H9 (cell line): ENCODE measurements around the gene LRWD1. TPM values are rescaled to one million over a fixed set of nuclear protein-coding genes. Genes with fewer than 3 reads are reported as not detected.
A peak's percentile ranks its signal among the peaks of the same experiment; 100 is the strongest.

Source experiments
- DNase-seq: peaks from one replicate; pipeline ENCODE4 v3.0.0-alpha.2; 2017
- H2AFZ ChIP-seq: one replicate; pipeline ENCODE4 v1.6.1; 2013; ENCODE audit warnings: mild to moderate bottlenecking, low read length, control low read depth, moderate library complexity
- H2AK5ac ChIP-seq: 2 replicates; pipeline ENCODE4 v1.6.1; 2013; ENCODE audit warnings: low read length, control low read depth, mixed read lengths; ENCODE audit not compliant: insufficient read length
- H2BK120ac ChIP-seq: one replicate; pipeline ENCODE4 v1.6.1; 2013; ENCODE audit warnings: low read depth, mild to moderate bottlenecking, low read length, control low read depth, inconsistent platforms; ENCODE audit not compliant: poor library complexity, severe bottlenecking
- H2BK12ac ChIP-seq: 2 replicates; pipeline ENCODE4 v1.6.1; 2013; ENCODE audit warnings: low read length, control low read depth, mixed read lengths, low read depth; ENCODE audit not compliant: insufficient read length
- H2BK15ac ChIP-seq: 2 replicates; pipeline ENCODE4 v1.6.1; 2013; ENCODE audit warnings: low read depth, low read length, control low read depth
- H2BK20ac ChIP-seq: one replicate; pipeline ENCODE4 v1.6.1; 2013; ENCODE audit warnings: low read depth, mild to moderate bottlenecking, low read length, control low read depth, inconsistent platforms; ENCODE audit not compliant: poor library complexity, severe bottlenecking
- H2BK5ac ChIP-seq: 2 replicates; pipeline ENCODE4 v1.6.1; 2013; ENCODE audit warnings: low read length, control low read depth, mixed read lengths; ENCODE audit not compliant: insufficient read length
- H3K14ac ChIP-seq: 2 replicates; pipeline ENCODE4 v1.6.1; 2013; ENCODE audit warnings: low read length, control low read depth; ENCODE audit not compliant: insufficient read depth
- H3K18ac ChIP-seq: 2 replicates; pipeline ENCODE4 v1.6.1; 2013; ENCODE audit warnings: low read depth, mild to moderate bottlenecking, mixed read lengths, low read length, control low read depth; ENCODE audit not compliant: insufficient read length
- H3K23ac ChIP-seq: 2 replicates; pipeline ENCODE4 v1.6.1; 2013; ENCODE audit warnings: low read length, control low read depth, mixed read lengths, low read depth; ENCODE audit not compliant: insufficient read length
- H3K23me2 ChIP-seq: 2 replicates; pipeline ENCODE4 v1.6.1; 2013; ENCODE audit warnings: low read depth, mild to moderate bottlenecking, mixed read lengths, low read length, control low read depth; ENCODE audit not compliant: insufficient read length, poor library complexity, severe bottlenecking
- H3K27ac ChIP-seq: 2 replicates; pipeline ENCODE4 v1.5.1; 2013; ENCODE audit warnings: low read length, control low read depth, mixed read lengths, low read depth; ENCODE audit not compliant: insufficient read length
- H3K27me3 ChIP-seq: 2 replicates; pipeline ENCODE4 v1.6.1; 2013; ENCODE audit warnings: low read length, control low read depth, inconsistent platforms; ENCODE audit not compliant: insufficient read depth
- H3K4ac ChIP-seq: 2 replicates; pipeline ENCODE4 v1.6.1; 2013; ENCODE audit warnings: low read depth, mild to moderate bottlenecking, control low read depth, inconsistent platforms, low read length, moderate library complexity
- H3K4me1 ChIP-seq: 2 replicates; pipeline ENCODE4 v1.6.1; 2013; ENCODE audit warnings: low read length, control low read depth, inconsistent platforms; ENCODE audit not compliant: insufficient read depth
- H3K4me2 ChIP-seq: 2 replicates; pipeline ENCODE4 v1.6.1; 2013; ENCODE audit warnings: low read length, control low read depth, mixed read lengths; ENCODE audit not compliant: insufficient read length, insufficient read depth
- H3K56ac ChIP-seq: 2 replicates; pipeline ENCODE4 v1.6.1; 2013; ENCODE audit warnings: low read depth, mild to moderate bottlenecking, mixed read lengths, low read length, control low read depth; ENCODE audit not compliant: insufficient read length
- H3K79me1 ChIP-seq: 2 replicates; pipeline ENCODE4 v1.6.1; 2013; ENCODE audit warnings: low read depth, mild to moderate bottlenecking, moderate library complexity, low read length, control low read depth, inconsistent platforms; ENCODE audit not compliant: insufficient read depth, poor library complexity, severe bottlenecking
- H3K79me2 ChIP-seq: 2 replicates; pipeline ENCODE4 v1.6.1; 2013; ENCODE audit warnings: low read length, control low read depth, inconsistent platforms; ENCODE audit not compliant: insufficient read depth
- H3K9ac ChIP-seq: 2 replicates; pipeline ENCODE4 v1.6.1; 2013; ENCODE audit warnings: low read length, control low read depth, mixed read lengths; ENCODE audit not compliant: insufficient read length; ENCODE audit errors: extremely low read depth
- H3K9me3 ChIP-seq: one replicate; pipeline ENCODE4 v1.6.1; 2013; ENCODE audit warnings: low read depth, low read length, inconsistent platforms; ENCODE audit not compliant: control insufficient read depth
- H3T11ph ChIP-seq: one replicate; pipeline ENCODE4 v1.6.1; 2013; ENCODE audit warnings: mild to moderate bottlenecking, low read length, control low read depth, inconsistent platforms
- H4K20me1 ChIP-seq: one replicate; pipeline ENCODE4 v1.6.1; 2013; ENCODE audit not compliant: control insufficient read depth, insufficient read length, insufficient read depth
- H4K5ac ChIP-seq: 2 replicates; pipeline ENCODE4 v1.6.1; 2013; ENCODE audit warnings: low read depth, mild to moderate bottlenecking, mixed read lengths, low read length, control low read depth; ENCODE audit not compliant: insufficient read length
- H4K8ac ChIP-seq: replicated peaks from 2 replicates; pipeline ENCODE4 v1.6.1; 2013; ENCODE audit warnings: low read length, control low read depth, mixed read lengths, low read depth; ENCODE audit not compliant: insufficient read length
- H4K91ac ChIP-seq: 2 replicates; pipeline ENCODE4 v1.6.1; 2013; ENCODE audit warnings: low read depth, mild to moderate bottlenecking, moderate library complexity, mixed read lengths, low read length, control low read depth; ENCODE audit not compliant: insufficient read length
- H3K27ac Mint-ChIP-seq, 3 experiments: 2 replicates in 2 of 3; 3 replicates in 1 of 3; pipeline ENCODE4 v1.8.0; 2020 to 2021; ENCODE audit warnings: mixed read lengths in 3 of 3, mild to moderate bottlenecking in 1 of 3, moderate library complexity in 1 of 3
- H3K27me3 Mint-ChIP-seq: 2 replicates; pipeline ENCODE4 v1.8.0; 2021; ENCODE audit warnings: low read depth, mild to moderate bottlenecking, moderate library complexity, mixed read lengths
- H3K36me3 Mint-ChIP-seq, 3 experiments: 2 replicates in 2 of 3; 3 replicates in 1 of 3; pipeline ENCODE4 v1.8.0; 2020 to 2021; ENCODE audit warnings: low read depth in 3 of 3, mixed read lengths in 3 of 3; ENCODE audit not compliant: insufficient read depth in 1 of 3
- H3K4me1 Mint-ChIP-seq, 2 experiments: 2 replicates each; pipeline ENCODE4 v1.8.0; 2020; ENCODE audit warnings: mixed read lengths in 2 of 2
- H3K4me3 Mint-ChIP-seq, 2 experiments: 2 replicates in 1 of 2; 3 replicates in 1 of 2; pipeline ENCODE4 v1.8.0; 2020 to 2021; ENCODE audit warnings: mild to moderate bottlenecking in 2 of 2, mixed read lengths in 2 of 2, moderate library complexity in 1 of 2
- H3K9me3 Mint-ChIP-seq, 2 experiments: 2 replicates in 1 of 2; 3 replicates in 1 of 2; pipeline ENCODE4 v1.8.0; 2020; ENCODE audit warnings: mild to moderate bottlenecking in 2 of 2, mixed read lengths in 2 of 2, moderate library complexity in 1 of 2
- CTCF ChIP-seq: fragments of 200-600 bp; sonication (generic); conservative IDR thresholded peaks from 3 replicates; pipeline ENCODE4 v1.8.0; 2021; ENCODE audit warnings: antibody characterized with exemption, mild to moderate bottlenecking
- WGBS: extraction: QIAGEN DNeasy Blood & Tissue Kit; methylation state at CpG from one replicate; pipeline ENCODE4 v1.1.7; 2013; ENCODE audit warnings: missing lambda C conversion rate, low lambda C conversion rate, mixed read lengths; ENCODE audit not compliant: insufficient read length; ENCODE audit errors: extremely low coverage; 5-methylcytosine and 5-hydroxymethylcytosine counted together
- total RNA-seq: library from RNA; stranded (reverse); gene quantifications from 2 replicates; pipeline ENCODE4 v1.2.1, GENCODE V29; 2021

Gene LRWD1
- total RNA-seq, 1 experiment from 2014 or later, result 35.1 TPM

- Histone ChIP-seq H3K14ac (0 out of 2 replicates have a peak overlapping the region, but pooled peaks have one; percentile 6), H3K56ac (no peak overlapping the region), H3K4me2 (peak overlapping the region; percentile 66), H2BK12ac (no peak overlapping the region), H3K23me2 (peaks cover 6% of the 10 kb centered on the region), H4K5ac (no peak overlapping the region), H4K91ac (no peak overlapping the region), H2BK120ac (no peak overlapping the region), H2BK15ac (no peak overlapping the region), H2AFZ (no peak overlapping the region), H3K79me1 (peaks cover 2% of the 10 kb centered on the region), H3K27me3 (no peaks in the 10 kb centered on the region), H3K9ac (peak overlapping the region; percentile 81), H3K4me1 (no peaks in the 10 kb centered on the region), H3K18ac (no peak overlapping the region), H3T11ph (no peak overlapping the region), H2AK5ac (no peak overlapping the region), H3K9me3 (no peaks in the 10 kb centered on the region), H3K23ac (no peak overlapping the region), H4K20me1 (no peaks in the 10 kb centered on the region), H2BK5ac (no peak overlapping the region), H3K79me2 (no peaks in the 10 kb centered on the region), H3K4ac (no peak overlapping the region), H3K27ac (no peak overlapping the region), H4K8ac (no peak overlapping the region), H2BK20ac (no peak overlapping the region)
- no CpG with 5 or more reads among the region's 24 CpGs for WGBS
- no peak for TF ChIP-seq CTCF
- Mint-ChIP-seq H3K4me3 (peak overlapping the region; percentile 96 to 98), H3K4me1 (peaks cover 11 to 13% of the 10 kb centered on the region in 2 experiments; a peak in 3 of 4 replicates), H3K27me3 (peaks cover 2% of the 10 kb centered on the region; the same call in 1 of the 2 replicates), H3K9me3 (no peaks in the 10 kb centered on the region), H3K27ac (peak overlapping the region in 2 of 3 experiments; percentile 88 to 89; a peak in 4 of 7 replicates), H3K36me3 (peaks cover 10 to 33% (median 27%) of the 10 kb centered on the region in 3 experiments; a peak in 6 of 7 replicates)
- peak; percentile 30 for DNase-seq
These were observed 775 bp upstream of the LRWD1 start for GRCh38 chr7:102463841-102464576.
